Choroid plexus epithelial cell (primary cell): ENCODE data around the gene XK.

Experiments used
- DNase-seq: peaks from one replicate; pipeline ENCODE4 v3.0.0-alpha.2; 2010; ENCODE audit warnings: low read depth
- H3K4me3 ChIP-seq: 2 replicates; pipeline ENCODE4 v1.5.1; 2011; ENCODE audit warnings: low read depth, mild to moderate bottlenecking, control low read depth, low read length, moderate library complexity
- TF ChIP-seq, protein P1 (sequence below): conservative IDR thresholded peaks from 2 replicates; pipeline ENCODE4 v1.5.1; 2011; ENCODE audit warnings: low read depth, mild to moderate bottlenecking, control low read depth, inconsistent platforms, low read length, moderate library complexity

XK gene

DNA sequence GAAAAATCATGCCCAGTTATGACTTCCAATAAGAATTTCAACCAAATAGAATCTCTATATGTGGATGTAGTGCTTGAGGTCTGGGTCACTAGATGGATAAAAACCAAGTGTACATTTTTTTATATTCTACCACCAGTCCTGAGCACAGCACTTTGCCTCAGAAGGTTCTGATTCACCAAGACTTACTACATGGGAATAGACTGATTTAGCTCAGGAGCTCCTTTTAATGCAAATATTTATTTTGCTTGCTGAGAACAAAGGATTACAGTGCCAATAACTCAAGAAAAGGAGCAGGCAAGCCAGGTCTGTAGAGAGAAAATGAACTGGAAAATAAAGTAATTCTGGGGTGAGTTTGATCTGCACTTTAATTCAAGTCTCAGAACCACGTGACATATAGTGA, 6.4 kb upstream of the XK start:
- TF ChIP-seq, protein P1, sequence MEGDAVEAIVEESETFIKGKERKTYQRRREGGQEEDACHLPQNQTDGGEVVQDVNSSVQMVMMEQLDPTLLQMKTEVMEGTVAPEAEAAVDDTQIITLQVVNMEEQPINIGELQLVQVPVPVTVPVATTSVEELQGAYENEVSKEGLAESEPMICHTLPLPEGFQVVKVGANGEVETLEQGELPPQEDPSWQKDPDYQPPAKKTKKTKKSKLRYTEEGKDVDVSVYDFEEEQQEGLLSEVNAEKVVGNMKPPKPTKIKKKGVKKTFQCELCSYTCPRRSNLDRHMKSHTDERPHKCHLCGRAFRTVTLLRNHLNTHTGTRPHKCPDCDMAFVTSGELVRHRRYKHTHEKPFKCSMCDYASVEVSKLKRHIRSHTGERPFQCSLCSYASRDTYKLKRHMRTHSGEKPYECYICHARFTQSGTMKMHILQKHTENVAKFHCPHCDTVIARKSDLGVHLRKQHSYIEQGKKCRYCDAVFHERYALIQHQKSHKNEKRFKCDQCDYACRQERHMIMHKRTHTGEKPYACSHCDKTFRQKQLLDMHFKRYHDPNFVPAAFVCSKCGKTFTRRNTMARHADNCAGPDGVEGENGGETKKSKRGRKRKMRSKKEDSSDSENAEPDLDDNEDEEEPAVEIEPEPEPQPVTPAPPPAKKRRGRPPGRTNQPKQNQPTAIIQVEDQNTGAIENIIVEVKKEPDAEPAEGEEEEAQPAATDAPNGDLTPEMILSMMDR = no peak
- no peak for DNase-seq
- no peak overlapping the region for H3K4me3 ChIP-seq

DNA sequence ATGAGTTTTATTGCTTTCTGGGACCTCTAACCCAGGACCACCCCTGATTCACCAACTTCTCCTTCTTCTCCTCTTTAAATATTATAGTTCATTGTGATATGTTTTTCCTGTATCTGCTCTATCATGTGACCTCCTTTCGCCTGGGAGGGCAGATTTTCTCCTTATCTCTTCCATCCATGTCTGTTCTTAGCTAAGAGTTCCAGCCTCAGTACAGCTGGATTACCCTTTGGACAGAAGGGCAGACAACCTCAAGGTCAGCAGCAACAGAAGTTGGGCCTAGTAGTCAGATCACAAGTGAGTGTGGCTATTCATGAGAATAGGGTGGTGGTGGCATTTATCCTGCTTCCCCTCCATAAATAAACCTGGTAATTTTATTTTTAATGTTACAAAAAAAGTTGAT, 5.7 kb upstream of the XK start:
- no peak overlapping the region for H3K4me3 ChIP-seq
- TF ChIP-seq, protein P1 = no peak
- no peak for DNase-seq

DNA sequence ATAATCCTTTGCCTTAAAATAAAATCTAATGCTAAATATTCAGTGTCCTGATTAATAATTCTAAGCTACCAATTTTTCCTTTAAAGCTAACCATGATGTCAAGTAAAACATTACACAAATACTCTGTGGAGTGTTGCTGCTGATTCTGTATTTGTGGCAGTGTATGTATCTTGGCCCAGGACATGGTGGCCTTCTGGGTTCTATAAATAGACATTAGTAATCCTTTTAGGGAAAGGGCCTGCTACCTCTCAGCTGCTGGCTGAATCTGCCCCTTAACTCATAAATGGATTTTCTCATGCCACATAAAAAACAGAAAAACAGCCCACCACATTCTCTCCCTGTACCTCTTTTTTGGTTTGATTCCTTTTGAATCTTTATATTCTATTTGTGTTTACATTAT, 1.2 kb upstream of the XK start:
- TF ChIP-seq, protein P1 = no peak
- DNase-seq = no peak
- H3K4me3 ChIP-seq = no peak overlapping the region

DNA sequence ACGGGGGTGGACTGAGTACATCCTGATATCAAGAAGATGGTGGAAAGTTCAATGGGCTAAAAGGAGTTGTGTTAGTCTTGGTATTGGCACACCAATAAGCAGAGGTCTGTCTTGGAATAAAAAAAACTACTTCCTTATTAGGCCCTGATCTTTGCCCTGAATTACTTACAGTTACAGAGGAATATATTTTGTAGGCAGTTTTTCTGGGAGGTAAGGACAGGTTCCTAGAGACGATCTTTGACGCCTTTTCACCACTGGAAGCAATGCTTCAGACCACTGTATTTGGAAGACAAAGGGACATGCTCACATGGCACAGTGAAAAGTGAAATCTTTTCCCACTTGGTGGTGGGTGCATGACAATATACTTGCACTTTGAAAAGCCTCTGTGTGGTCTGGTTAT, 618 bp upstream of the XK start:
- no peak for DNase-seq
- H3K4me3 ChIP-seq = no peak overlapping the region
- TF ChIP-seq, protein P1 = no peak

DNA sequence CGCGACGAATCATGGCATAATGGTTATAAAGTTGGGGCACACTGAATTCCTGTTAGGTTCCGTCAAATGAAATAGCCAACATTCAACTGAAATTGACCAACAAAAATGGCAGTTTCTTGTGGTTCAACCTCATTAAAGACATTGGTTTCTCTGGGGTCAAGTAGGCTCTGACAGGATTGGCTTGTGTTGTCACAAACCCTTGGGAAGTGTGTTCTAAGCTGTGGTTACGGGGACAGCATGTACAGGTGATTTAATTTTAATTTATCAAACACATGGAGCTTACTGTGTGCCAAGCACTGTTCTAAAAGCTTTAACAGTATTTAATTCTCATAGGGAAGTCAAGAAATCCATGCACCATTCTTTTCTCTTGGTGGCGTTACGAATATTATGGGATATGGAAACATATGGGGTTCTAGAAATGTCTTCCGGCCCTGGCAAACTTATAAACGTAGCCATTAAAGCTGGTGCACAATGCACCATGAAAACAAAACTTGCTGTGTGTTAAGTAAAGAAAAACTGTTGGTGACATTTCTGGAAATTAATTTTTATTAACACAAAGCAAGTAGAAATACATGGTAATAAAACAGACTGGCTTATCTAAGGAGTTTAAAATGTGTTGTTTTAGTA, 891 bp downstream of the XK start:
- TF ChIP-seq, protein P1 = no peak
- no peak for DNase-seq
- no peak overlapping the region for H3K4me3 ChIP-seq

DNA sequence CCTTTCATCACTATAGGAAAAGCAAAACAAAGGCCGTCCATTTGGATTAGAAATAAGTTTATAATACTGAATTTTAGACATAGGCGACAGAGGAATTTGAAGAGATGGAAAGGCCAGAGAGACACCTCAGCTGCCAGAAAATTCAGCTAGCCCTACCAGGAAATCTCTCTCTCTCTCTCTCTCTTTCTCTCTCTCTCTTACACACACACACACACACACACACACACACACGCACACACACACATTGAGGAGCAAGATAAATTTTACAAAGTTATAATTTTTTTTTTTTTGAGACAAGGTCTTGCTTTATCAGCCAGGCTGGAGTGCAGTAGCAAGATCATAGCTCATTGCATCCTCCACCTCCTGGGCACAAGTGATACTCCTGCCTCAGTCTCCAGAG, 1.4 kb downstream of the XK start:
- no peak overlapping the region for H3K4me3 ChIP-seq
- DNase-seq = no peak
- TF ChIP-seq, protein P1 = no peak

DNA sequence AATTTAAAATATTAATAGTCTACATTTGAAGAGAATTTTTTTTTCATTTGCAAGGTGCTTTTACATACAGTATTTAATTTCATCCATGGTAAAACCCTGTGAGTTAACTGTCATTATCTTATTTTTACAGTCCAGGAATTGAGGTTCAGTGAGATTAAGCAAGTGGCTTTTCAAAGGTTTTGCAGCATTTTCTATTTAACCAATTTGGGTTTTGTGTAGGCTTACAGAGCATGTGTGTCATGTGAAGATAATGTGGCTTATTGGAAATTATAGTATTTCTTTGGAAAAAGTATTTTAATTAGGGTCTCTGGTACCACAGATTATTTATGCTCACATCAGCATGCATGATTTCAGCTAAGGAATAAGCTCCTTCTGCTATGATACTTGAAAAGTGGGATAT, 4.5 kb downstream of the XK start:
- no peak for DNase-seq
- TF ChIP-seq, protein P1 = no peak
- H3K4me3 ChIP-seq = no peak overlapping the region
